Measurements from ENCODE around the gene PNCK.

GRCh38 chrX:153706799-153707198 lies 33.2 kb upstream of the PNCK start:
- TF ChIP-seq CSDC2 (CRISPR knock-in tag; IDR thresholded peaks at IDR 0.05) (no peak), BACH2 (CRISPR knock-in tag; IDR thresholded peaks at IDR 0.05; ENCODE audit: borderline replicate concordance) (no peak), CREB5 (CRISPR knock-in tag; IDR thresholded peaks at IDR 0.05; ENCODE audit: low read depth) (no peak), TCF4 (CRISPR knock-in tag; IDR thresholded peaks at IDR 0.05; ENCODE audit: borderline replicate concordance) (no peak), ZNF70 (CRISPR knock-in tag; IDR thresholded peaks at IDR 0.05) (no peak)
